Activated naive CD8-positive, alpha-beta T cell treated with anti-CD3 and anti-CD28 coated beads, Interleukin-2, amount 50 U/mL, for 16 hours (primary cell): Measurements from ENCODE around the gene GADD45G.

Source experiments
- DNase-seq: peaks from one replicate; pipeline ENCODE4 v3.0.0-alpha.2; 2020; ENCODE audit warnings: low read depth, low spot score

GADD45G gene

GRCh38 chr9:89592963-89593726 lies 11.7 kb upstream of the GADD45G start:
- no peak for DNase-seq

GRCh38 chr9:89593727-89594427 lies 10.9 kb upstream of the GADD45G start:
- peak; percentile 39 for DNase-seq

GRCh38 chr9:89594811-89595550 lies 9.8 kb upstream of the GADD45G start:
- DNase-seq, result no peak

- no peak for DNase-seq
Measured at GRCh38 chr9:89595646-89596045, 9.2 kb upstream of the GADD45G start.

- no peak for DNase-seq
Measured at GRCh38 chr9:89596937-89597555, 7.8 kb upstream of the GADD45G start.

- DNase-seq, result no peak
Measured at GRCh38 chr9:89597711-89598362, 7.0 kb upstream of the GADD45G start.

GRCh38 chr9:89598363-89598713 lies 6.5 kb upstream of the GADD45G start:
- no peak for DNase-seq

- no peak for DNase-seq
Measured at GRCh38 chr9:89598926-89599325, 5.9 kb upstream of the GADD45G start.

- DNase-seq, result no peak
Measured at GRCh38 chr9:89600831-89601230, 4.0 kb upstream of the GADD45G start.

GRCh38 chr9:89601306-89601705 lies 3.5 kb upstream of the GADD45G start:
- DNase-seq, result no peak

- no peak for DNase-seq
Measured at GRCh38 chr9:89601856-89602562, 2.8 kb upstream of the GADD45G start.

GRCh38 chr9:89602978-89603766 lies 1.6 kb upstream of the GADD45G start:
- DNase-seq, result peak; percentile 82

GRCh38 chr9:89603767-89604665 lies 796 bp upstream of the GADD45G start:
- DNase-seq, result no peak

GRCh38 chr9:89605465-89606048 lies 745 bp downstream of the GADD45G start:
- no peak for DNase-seq

GRCh38 chr9:89606049-89606623 lies 1.3 kb downstream of the GADD45G start:
- no peak for DNase-seq

- no peak for DNase-seq
Measured at GRCh38 chr9:89606624-89607311, 2.0 kb downstream of the GADD45G start.

GRCh38 chr9:89608641-89609335 lies 4.0 kb downstream of the GADD45G start:
- DNase-seq, result no peak
